ENCODE data around the gene RTN4R. TPM values are rescaled to one million over a fixed set of nuclear protein-coding genes. Genes with fewer than 3 reads are reported as not detected.

Gene RTN4R
- total and polyA plus RNA-seq, 9 of the 15 experiments (the other 6 are each of a cell fraction or from before 2014, with no cell fraction given): 0.04 to 2.8 (median 1.4) TPM; not detected in 3

- TF ChIP-seq MAZ (CRISPR knock-in tag; conservative IDR thresholded peaks at IDR 0.05 in 1 of 2, IDR thresholded peaks at IDR 0.05 in 1 of 2) (0 out of 4 replicates have a peak, but pooled peaks of 1 of the 2 experiments have one; percentile 8), RREB1 (CRISPR knock-in tag; IDR thresholded peaks at IDR 0.05) (peak; percentile 65; the same call in 1 of the 2 replicates), THAP12 (CRISPR knock-in tag; IDR thresholded peaks at IDR 0.05) (0 out of 2 replicates have a peak, but pooled peaks have one; percentile 13), MCM3 (IDR thresholded peaks at IDR 0.05) (no peak), OTX1 (CRISPR knock-in tag; IDR thresholded peaks at IDR 0.05) (no peak), ATF3 (IDR thresholded peaks at IDR 0.05) (peak; percentile 39), ATF3 (CRISPR knock-in tag; conservative IDR thresholded peaks at IDR 0.05) (no peak), JUNB (CRISPR knock-in tag; conservative IDR thresholded peaks at IDR 0.05) (0 out of 2 replicates have a peak, but pooled peaks have one; percentile 2), BCOR (IDR thresholded peaks at IDR 0.05) (no peak), GABPB2 (CRISPR knock-in tag; conservative IDR thresholded peaks at IDR 0.05) (0 out of 2 replicates have a peak, but pooled peaks have one; percentile 71), HMGXB4 (CRISPR knock-in tag; IDR thresholded peaks at IDR 0.05) (peak; percentile 35; the same call in 1 of the 2 replicates), CBX8 (IDR thresholded peaks at IDR 0.05; ENCODE audit: borderline replicate concordance, extremely low read depth, low read depth, low read length, poor library complexity, severe bottlenecking) (no peak), JUN (IDR thresholded peaks at IDR 0.05; ENCODE audit: borderline replicate concordance, low read depth, low read length) (no peak), JUN (CRISPR knock-in tag; IDR thresholded peaks at IDR 0.05; ENCODE audit: borderline replicate concordance) (no peak)
These were observed 23.2 kb downstream of the RTN4R start (continued) for GRCh38 chr22:20244691-20245576.

Data from K562 (cell line).